Measurements from ENCODE around the gene ARVCF.

The ARVCF gene

GRCh38 chr22:19974935-19975706, 41.5 kb downstream of the ARVCF start (continued):
- no peak for TF ChIP-seq ZNF830 (tag by site-specific recombination; IDR thresholded peaks at IDR 0.05; ENCODE audit: low read depth)

GRCh38 chr22:19974268-19974861, 42.3 kb downstream of the ARVCF start:
- Histone ChIP-seq H3K4me1 (ENCODE audit: control insufficient read depth, insufficient read depth, low read length) (no peaks in the 10 kb centered on the region), H3K27ac (ENCODE audit: extremely low read depth, low read depth, low read length) (no peak overlapping the region), H3K9me3 (ENCODE audit: control insufficient read depth, insufficient read depth, low read depth, low read length) (no peaks in the 10 kb centered on the region), H3K36me3 (ENCODE audit: control insufficient read depth in 2 of 2, insufficient read depth in 1 of 2, low read length in 2 of 2) (peaks cover 0 to 73% of the 10 kb centered on the region in 2 experiments; a peak in 1 of 3 replicates), H3K4me3 (ENCODE audit: low read depth, low read length) (no peak overlapping the region)
- TF ChIP-seq KLF9 (tag by site-specific recombination; IDR thresholded peaks at IDR 0.05; ENCODE audit: low read depth) (peak; percentile 42; the same call in 1 of the 2 replicates), ZNF362 (tag by site-specific recombination; IDR thresholded peaks at IDR 0.05) (no peak), HOXC10 (CRISPR knock-in tag; IDR thresholded peaks at IDR 0.05) (no peak), AEBP2 (tag by site-specific recombination; IDR thresholded peaks at IDR 0.05; ENCODE audit: borderline replicate concordance) (no peak), BCL6B (tag by site-specific recombination; IDR thresholded peaks at IDR 0.05) (no peak), ZNF24 (tag by site-specific recombination; IDR thresholded peaks at IDR 0.05) (peak; percentile 36; the same call in 1 of the 2 replicates), SP3 (tag by site-specific recombination; IDR thresholded peaks at IDR 0.05) (0 out of 2 replicates have a peak, but pooled peaks have one; percentile 41), KLF1 (tag by site-specific recombination; IDR thresholded peaks at IDR 0.05) (peak; percentile 68), YY1 (tag by site-specific recombination; IDR thresholded peaks at IDR 0.05) (0 out of 2 replicates have a peak, but pooled peaks have one; percentile 15), IKZF3 (tag by site-specific recombination; IDR thresholded peaks at IDR 0.05) (peak; percentile 64), ZNF341 (tag by site-specific recombination; IDR thresholded peaks at IDR 0.05; ENCODE audit: low read depth) (peak; percentile 88), KLF8 (tag by site-specific recombination; IDR thresholded peaks at IDR 0.05) (0 out of 2 replicates have a peak, but pooled peaks have one; percentile 43), KLF7 (tag by site-specific recombination; IDR thresholded peaks at IDR 0.05; ENCODE audit: borderline replicate concordance) (0 out of 2 replicates have a peak, but pooled peaks have one; percentile 35), ZNF701 (tag by site-specific recombination; IDR thresholded peaks at IDR 0.05) (no peak), SCRT2 (tag by site-specific recombination; IDR thresholded peaks at IDR 0.05) (peak; percentile 44; the same call in 1 of the 2 replicates), KLF17 (tag by site-specific recombination; IDR thresholded peaks at IDR 0.05) (peak; percentile 72), SP2 (tag by site-specific recombination; IDR thresholded peaks at IDR 0.05) (peak; percentile 68), KLF10 (tag by site-specific recombination; IDR thresholded peaks at IDR 0.05) (peak; percentile 38; the same call in 1 of the 2 replicates), PATZ1 (tag by site-specific recombination; IDR thresholded peaks at IDR 0.05) (peak; percentile 23; the same call in 1 of the 2 replicates), TRIM28 (IDR thresholded peaks at IDR 0.05; ENCODE audit: borderline replicate concordance, low read length) (no peak)
- ChIA-PET CTCF (interaction anchor here (0.6 to 12.8 kb wide), 11 partner anchors 9 to 109 kb away, joined by 3 to 150 read pairs (median 3); no protein-coding TSS in a partner anchor), POLR2A (interaction anchor here (0.8 to 1.5 kb wide), 6 partner anchors 8 to 48 kb away, joined by 3 to 18 read pairs (median 3); no protein-coding TSS in a partner anchor)
